LHCN-M2 (cell line): ENCODE results near the gene SMARCD3. TPM values are rescaled to one million over a fixed set of nuclear protein-coding genes. Genes with fewer than 3 reads are reported as not detected.

Experiments
- DNase-seq: peaks from one replicate; pipeline ENCODE4 v3.0.0-alpha.2; 2012; ENCODE audit warnings: low read depth
- total RNA-seq: library from RNA; depleted of rRNA; stranded (reverse); fragments of >200 nt; gene quantifications from 2 replicates; pipeline ENCODE4 v1.2.3, GENCODE V29; 2014

SMARCD3 gene
- total RNA-seq, 1 experiment from 2014 or later, result 161 TPM

GRCh38 chr7:151272877-151273276 lies 24.4 kb upstream of the SMARCD3 start:
- DNase-seq, result no peak

GRCh38 chr7:151272405-151272804 lies 23.9 kb upstream of the SMARCD3 start:
- DNase-seq, result no peak

- peak; percentile 46 for DNase-seq
These were observed 23.3 kb upstream of the SMARCD3 start for GRCh38 chr7:151271699-151272355.

- DNase-seq, result no peak
These were observed 21.0 kb upstream of the SMARCD3 start for GRCh38 chr7:151269511-151269910.

- DNase-seq, result no peak
These were observed 16.9 kb upstream of the SMARCD3 start for GRCh38 chr7:151265351-151265931.

GRCh38 chr7:151264615-151265014 lies 16.1 kb upstream of the SMARCD3 start:
- DNase-seq, result no peak

- no peak for DNase-seq
These were observed 13.0 kb upstream of the SMARCD3 start for GRCh38 chr7:151261529-151261928.

GRCh38 chr7:151260883-151261282 lies 12.4 kb upstream of the SMARCD3 start:
- DNase-seq, result no peak

- no peak for DNase-seq
These were observed 12.0 kb upstream of the SMARCD3 start for GRCh38 chr7:151260471-151260870.

GRCh38 chr7:151257990-151258389 lies 9.5 kb upstream of the SMARCD3 start:
- DNase-seq, result no peak

GRCh38 chr7:151256410-151257045 lies 8.0 kb upstream of the SMARCD3 start:
- no peak for DNase-seq

GRCh38 chr7:151255390-151255789 lies 6.9 kb upstream of the SMARCD3 start:
- no peak for DNase-seq

- no peak for DNase-seq
These were observed 6.4 kb upstream of the SMARCD3 start for GRCh38 chr7:151254851-151255250.

GRCh38 chr7:151254316-151254715 lies 5.8 kb upstream of the SMARCD3 start:
- no peak for DNase-seq

GRCh38 chr7:151252961-151253711 lies 4.6 kb upstream of the SMARCD3 start:
- DNase-seq, result no peak

- no peak for DNase-seq
These were observed 4.0 kb upstream of the SMARCD3 start for GRCh38 chr7:151252561-151252835.

- DNase-seq, result peak; percentile 77
These were observed 3.4 kb upstream of the SMARCD3 start for GRCh38 chr7:151251689-151252560.

GRCh38 chr7:151251328-151251688 lies 2.8 kb upstream of the SMARCD3 start:
- no peak for DNase-seq

GRCh38 chr7:151250181-151251132 lies 2.0 kb upstream of the SMARCD3 start:
- no peak for DNase-seq

GRCh38 chr7:151249732-151250072 lies 1.2 kb upstream of the SMARCD3 start:
- DNase-seq, result peak; percentile 74
